GM21447 (cell line): ENCODE data around the gene GMPPB.
A peak's percentile ranks its signal among the peaks of the same experiment; 100 is the strongest.
"Not testable (repeated sequence)": the region's sequence is repeated elsewhere in the genome, so short reads cannot be mapped to it uniquely, and the experiment has no call there.

ENCODE experiments used
- ATAC-seq: cut with Tn5 transposase; IDR thresholded peaks from one replicate; pipeline ENCODE4 v1.9.1; 2021; ENCODE audit not compliant: unreplicated experiment

The GMPPB gene

DNA sequence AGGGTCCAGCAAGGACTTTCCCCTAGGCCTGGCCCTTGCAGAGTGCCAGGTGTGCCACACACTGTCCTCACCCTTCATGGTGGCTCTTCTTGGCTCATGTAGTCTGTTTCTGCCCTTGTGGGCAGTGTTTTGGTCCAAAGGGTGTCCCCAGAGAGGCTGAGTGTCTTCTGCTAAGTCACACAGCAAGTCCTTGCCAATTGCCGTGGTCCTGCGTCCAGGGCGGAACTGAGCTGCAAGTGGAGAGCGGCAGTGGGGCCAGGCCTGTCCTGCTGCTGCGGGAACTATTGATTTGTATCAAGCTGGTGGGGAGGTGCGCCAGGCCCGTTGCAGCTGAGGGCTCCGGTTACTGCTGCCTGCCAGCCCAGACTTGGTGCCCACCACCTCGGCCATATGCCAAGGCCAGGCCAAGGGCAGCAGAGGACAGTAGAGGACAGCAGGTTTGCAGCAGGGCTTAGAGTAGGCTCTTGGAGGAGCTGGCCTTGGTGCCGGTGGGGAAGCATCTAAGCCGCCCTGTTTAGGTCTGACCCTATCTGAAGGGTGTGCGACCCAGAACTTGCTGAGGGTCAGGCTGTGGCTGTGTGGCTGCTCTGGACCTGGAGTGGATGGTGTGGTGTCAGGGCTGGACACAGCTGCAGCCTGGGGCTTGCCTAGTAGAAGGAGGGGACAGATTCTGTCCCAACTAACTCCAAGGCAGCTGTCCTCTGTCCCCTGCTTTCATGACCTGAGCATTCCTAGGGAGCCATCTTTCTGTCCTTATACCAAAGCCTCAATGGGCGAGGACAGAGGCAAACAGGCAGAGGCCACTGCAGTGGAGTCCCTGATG is 8.8 kb downstream of the GMPPB start:
- ATAC-seq, result no peak

DNA sequence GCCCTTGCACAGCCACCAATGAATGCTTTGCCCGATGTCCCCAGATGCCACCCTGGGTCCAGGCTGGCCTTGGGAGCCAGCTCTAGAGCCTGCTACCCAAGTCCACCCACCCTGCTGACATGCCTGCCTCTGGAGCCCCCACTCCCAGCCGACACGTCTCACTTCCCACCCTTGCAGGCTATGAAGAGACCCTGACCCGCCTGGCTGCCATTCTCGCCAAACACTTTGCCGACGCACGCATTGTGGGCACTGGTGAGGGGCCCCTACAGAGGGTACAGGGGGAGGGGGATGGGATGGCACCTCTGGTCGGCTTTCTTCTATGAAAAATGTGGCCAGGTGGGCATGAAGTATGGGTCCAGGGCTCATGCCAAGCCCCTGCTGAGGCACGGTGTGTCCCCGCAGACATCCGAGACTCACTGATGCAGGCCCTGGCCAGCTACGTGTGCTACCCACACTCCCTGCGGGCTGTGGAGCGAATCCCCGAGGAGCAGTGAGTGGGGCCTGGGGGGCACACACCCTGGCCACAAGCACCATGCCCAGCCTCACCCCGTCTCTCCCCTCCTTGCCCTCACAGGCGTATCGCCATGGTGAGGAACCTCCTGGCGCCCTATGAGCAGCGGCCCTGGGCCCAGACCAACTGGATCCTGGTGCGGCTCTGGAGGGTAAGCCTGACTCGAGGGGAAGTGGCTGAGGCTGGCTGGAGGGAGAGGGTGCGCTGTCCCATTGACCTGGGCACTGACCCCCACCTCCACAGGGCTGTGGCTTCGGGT is 10.2 kb downstream of the GMPPB start:
- ATAC-seq, result no peak

DNA sequence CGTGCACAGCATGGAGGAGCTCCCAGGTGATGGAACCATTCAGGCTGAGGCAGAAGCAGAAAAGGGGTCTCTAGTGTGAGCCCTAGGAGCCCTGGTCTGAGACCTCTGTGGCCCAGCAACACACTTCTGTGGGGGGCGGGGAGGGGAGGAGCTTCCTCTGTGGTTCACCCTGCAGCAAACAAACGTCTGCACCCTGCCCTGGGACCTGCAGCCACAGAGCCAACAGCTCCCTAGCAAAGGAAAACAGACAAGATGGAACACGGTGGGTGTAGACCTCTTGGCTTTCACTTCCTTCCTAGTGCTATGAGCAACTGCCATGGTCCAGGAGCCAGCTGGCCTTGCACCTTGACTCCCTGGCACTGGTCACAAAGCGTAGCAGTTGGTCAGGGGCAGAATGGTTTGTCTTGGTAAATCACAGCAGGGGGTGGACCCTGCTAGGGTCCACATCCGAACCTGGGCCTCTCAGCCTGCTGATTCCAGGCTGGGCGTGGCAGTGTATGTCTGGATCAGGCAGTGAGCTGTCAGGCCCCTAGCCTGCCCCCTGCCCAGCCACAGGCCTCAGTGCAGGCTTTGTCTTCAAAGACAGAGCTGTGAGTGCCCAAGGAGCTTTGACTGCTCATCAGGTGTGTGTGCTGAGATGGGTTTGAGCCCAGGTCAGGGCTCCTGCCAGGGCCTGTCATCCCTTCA is 11.0 kb downstream of the GMPPB start:
- ATAC-seq, result no peak

DNA sequence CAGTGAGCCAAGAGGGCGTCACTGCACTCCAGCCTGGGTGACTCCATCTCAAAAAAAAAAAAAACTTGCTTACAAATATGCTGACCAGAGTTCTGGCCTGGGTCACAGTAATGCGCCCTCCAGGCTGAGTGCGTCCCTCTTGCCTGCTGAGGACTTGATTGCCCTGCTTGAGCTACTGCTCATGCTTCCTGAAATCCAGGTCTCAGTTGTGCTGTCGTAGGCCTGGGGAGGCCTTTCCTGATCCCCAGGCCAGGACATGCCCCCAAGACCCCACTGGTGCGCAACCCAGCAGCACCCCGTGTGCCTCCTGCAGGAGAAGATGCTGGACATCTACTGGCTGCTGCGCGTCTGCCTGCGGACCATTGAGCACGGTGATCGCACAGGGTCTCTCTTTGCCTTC is 11.6 kb downstream of the GMPPB start:
- no peak for ATAC-seq

DNA sequence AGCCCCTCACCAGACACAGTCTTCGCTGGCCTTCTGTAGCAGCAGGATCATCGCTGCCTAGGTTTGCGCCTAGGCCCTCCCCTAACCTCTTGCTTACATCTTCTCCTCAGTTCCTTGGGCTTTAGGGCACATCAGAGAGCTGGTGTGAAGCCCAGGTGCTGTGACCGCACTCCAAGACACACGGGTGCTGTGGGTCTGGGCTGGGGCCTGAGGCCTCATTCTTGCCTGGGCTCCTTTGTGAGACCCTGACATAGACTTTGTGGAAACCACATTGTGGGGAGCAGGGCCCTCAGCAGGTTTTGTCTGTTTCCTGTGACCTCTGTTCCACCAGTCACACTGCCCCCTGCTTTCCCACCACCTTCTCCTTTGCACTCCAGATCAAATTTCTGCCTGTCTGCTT is 12.3 kb downstream of the GMPPB start:
- no peak for ATAC-seq

DNA sequence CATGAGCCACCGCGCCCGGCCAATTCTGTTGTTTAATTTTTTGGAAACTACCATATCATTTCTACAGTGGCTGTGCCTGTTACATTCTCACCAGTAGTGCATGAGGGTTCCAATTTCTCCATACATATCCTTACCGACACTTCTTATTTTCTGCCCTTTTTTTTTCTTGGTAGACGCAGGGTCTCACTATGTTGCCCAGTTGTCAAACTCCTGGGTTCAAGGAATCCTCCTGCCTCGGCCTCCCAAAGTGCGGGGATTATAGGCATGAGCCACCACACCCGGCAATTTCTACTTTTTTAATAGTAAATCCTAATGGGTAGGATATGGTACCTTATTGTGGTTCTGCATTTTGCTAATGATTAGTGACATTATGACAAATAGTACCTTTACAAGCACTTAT is 13.9 kb downstream of the GMPPB start:
- no peak for ATAC-seq

DNA sequence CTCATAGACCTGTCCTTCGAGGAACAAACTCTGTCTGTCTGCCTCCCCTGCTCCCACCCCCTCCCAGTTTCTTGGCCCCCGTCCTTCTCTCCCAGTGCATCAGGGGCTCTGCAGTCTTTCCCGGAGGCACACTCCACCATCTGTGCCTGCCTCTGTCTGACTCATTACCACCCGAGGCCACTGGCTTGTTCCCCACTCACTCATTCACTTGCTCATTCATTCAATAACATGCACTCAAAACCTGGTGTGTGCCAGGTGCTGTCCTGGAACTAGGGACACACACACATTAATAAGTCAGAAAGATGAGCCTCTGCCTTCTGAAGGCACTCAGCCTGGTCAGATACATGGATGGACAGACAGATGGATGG is 16.7 kb downstream of the GMPPB start:
- ATAC-seq, result no peak

DNA sequence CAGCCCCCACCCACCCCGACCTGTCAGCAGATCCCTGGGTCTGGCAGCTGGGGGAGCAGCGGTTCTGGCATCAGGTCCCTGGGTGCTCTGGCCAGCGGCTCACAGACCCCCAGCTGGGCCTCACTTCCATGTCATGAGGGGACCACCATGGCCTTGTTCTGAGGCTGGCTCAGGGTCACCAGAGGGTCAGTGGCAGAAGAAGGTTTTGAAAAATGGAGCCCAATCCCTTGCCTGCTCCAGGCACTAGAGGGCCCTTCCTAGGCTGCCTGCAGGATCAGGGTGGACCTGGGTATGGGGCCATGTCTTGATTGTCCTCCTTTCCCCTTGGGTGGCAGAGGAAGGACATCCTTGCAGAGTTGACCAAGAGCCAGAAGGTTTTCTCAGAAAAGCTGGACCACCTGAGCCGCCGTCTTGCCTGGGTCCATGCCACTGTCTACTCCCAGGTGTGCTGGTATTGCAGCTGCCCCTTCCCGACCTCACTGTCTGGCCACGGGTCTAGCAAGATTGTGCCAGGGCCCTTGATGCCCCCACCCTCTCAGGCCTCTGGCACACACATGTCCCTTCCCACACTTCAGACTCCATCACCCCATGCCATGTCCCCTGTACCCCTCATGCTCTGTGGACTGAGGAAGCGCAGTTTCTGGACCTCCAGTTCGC is 17.2 kb downstream of the GMPPB start:
- no peak for ATAC-seq

DNA sequence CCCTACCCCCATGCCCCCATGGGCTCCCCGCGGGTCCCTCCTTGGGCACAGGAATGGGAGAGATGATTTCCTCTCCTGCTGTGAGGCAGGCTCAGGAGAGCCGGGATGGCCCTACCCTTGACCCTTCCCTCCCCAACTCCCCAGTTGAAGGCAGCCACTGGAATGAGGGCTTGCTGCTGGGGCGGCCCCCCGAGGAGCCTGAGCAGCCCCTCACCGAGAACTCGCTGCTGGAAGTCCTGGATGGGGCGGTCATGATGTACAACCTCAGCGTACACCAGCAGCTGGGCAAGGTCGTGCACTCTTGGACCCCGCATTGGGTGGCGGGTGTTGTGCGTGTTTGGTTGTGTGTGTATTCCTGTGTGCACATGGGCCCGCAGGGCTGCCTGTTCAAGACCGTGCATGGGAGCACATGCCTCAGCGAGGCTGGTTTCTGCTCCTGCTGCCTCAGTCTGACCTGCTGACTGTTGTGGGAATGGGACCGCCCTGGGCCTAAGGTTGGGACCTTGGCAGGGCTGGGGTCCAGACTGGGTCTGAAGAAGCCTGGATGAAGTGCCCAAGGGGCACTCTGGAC is 18.3 kb downstream of the GMPPB start:
- no peak for ATAC-seq

DNA sequence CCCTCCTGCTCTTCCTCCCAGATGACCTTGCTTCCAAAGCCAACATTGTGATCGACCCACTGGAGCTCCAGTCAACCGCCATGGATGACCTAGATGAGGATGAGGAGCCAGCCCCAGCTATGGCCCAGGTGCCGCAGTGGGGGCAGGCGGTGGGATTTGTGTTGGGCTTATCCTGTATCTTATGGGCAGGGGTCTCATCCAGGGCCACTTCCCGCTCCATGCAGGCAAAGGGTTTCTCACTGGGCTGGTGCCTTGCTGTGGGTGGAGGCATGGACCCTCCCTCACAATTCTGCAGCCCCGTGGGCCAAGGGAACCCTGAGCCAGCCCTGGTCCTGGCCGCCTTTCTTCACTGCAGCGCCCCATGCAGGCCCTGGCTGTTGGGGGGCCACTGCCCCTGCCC is 19.1 kb downstream of the GMPPB start:
- no peak for ATAC-seq

DNA sequence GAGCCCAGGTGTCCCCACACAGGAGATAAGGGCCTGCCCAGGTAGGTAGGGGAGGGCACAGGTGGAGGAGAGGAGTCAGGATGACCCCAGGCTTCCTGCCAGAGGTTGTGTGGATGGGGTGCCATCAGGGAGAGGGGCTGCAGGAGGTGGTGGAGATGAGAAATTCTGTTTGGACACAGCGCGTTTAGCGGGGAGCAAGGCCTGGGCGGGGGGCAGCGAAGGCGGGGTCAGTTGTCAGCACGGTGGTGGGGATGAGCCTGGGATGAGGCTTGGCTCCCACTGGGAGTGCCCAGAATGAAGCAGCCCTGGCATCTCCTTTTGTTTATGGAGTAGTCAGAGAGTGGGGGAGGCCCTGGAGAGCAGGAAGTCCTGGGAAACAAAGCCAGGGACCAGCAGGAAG is 19.8 kb downstream of the GMPPB start:
- no peak for ATAC-seq

DNA sequence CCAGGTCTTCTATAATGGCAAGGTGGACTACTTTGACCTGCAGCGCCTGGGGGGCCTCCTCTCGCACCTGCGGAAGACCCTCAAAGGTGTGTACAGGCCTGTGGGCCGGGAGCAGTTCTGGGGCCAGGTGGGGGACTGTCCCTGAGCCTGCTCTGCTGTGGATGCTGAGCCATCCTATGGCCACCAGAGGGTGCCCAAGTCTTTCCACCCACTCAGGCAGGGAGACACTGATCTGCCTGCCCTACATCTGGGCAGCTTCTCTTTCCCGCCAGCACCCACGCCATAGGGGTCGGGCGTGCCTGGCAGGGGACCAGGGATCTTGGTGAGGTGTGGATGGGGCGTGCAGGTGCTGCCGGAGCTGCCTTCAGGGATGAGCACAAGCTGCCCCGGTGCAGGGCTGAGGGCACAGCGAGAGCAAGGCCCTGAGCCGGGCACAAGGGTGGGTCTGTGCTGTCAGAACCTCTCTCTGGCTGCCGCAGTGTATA is 20.3 kb downstream of the GMPPB start:
- peak; percentile 71 for ATAC-seq

DNA sequence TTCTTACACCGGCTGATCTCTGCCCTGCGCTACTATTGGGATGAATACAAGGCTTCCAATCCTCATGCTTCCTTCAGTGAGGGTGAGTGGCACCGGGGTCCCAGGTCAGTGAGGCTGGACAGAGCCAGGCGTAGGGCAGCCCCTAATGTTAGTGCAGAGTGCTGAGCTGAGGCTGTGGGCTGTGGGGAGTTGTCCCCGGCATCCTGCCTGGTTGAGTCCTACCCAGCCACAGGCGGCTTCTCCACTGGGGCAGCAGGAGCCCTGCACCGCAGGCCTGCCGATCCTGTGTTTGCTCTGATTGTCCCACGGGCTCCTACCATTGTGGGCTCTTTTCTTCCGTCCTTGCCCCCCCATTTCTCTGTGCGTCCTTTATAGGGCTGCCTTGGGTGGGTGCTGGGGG is 21.1 kb downstream of the GMPPB start:
- ATAC-seq, result no peak

DNA sequence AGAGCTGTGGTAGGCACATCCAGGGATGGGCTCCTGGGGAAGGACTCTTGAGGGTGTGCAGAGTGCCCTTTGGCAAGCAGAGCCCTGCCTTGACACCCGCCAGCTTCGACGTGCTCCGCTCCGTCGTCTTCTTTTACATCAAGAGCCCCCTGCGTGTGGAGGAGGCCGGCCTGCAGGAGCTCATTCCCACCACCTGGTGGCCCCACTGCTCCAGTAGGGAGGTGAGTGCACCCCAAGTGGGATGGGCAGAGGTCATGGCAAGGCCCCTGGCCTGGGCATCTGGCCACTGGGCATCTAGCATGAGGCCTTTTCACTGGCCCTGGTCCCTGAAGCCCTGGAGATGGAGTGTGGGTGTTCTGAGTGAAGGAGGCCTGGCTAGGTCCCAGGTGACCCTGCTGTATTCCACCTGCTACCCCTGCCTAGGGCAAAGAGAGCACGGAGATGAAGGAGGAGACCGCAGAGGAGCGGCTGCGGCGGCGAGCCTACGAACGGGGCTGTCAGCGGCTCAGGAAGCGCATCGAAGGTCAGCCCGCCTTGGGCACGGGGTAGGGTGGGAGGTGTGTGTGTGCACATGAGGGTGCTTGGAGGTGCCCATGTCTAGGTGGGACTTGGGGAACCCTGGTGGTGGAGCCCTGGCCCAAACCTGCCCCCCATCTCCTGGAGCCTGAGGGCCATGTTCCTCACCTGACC is 22.2 kb downstream of the GMPPB start:
- ATAC-seq, result no peak

DNA sequence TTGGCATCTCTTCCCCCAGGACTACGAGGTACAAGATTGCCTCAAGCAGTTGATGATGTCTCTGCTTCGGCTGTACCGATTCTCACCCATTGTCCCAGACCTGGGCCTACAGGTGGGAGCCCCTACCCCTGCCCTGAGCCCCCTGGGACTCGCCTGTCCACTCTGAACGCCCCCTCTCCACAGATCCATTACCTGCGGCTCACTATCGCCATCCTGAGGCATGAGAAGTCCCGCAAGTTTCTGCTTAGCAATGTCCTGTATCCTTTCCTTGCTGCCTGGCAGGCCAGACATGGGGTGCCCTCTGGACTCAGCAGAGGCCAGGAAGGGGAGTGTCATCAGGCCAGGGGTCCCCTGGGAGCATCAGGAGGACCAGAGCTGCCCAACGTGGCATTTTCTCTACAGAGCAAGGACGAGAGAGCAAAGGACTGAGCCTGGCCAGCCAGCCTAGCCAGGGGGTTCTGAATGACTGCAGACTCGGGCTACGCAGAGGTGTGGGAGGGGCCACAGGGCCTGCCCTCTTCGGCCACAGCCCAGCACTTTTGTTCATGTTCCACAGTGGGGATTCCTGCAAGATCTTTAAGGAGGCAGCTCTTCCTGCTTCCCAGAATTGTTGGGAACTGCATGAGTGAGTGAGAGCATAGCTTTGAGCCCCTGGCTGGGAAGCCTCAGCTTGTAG is 23.2 kb downstream of the GMPPB start:
- ATAC-seq, result no peak

DNA sequence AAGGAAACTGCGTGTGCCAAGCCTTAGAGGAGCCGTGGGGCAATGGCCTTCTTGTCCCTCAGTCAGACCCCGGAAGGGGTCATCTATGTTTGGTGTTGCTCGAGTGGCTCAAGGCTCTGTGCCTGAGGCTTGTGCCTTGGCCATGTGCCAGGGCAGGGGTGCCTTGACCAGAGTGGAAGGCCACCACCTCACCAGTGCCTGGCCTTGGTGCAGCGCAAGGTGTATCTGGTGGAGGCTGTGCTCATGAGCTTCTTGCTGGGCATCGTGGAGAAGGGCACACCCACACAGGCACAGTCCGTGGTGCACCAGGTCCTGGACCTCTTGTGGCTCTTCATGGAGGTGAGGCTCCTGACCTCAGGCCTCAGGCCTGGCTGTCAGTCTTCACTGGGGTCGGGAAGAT is 23.7 kb downstream of the GMPPB start:
- no peak for ATAC-seq

DNA sequence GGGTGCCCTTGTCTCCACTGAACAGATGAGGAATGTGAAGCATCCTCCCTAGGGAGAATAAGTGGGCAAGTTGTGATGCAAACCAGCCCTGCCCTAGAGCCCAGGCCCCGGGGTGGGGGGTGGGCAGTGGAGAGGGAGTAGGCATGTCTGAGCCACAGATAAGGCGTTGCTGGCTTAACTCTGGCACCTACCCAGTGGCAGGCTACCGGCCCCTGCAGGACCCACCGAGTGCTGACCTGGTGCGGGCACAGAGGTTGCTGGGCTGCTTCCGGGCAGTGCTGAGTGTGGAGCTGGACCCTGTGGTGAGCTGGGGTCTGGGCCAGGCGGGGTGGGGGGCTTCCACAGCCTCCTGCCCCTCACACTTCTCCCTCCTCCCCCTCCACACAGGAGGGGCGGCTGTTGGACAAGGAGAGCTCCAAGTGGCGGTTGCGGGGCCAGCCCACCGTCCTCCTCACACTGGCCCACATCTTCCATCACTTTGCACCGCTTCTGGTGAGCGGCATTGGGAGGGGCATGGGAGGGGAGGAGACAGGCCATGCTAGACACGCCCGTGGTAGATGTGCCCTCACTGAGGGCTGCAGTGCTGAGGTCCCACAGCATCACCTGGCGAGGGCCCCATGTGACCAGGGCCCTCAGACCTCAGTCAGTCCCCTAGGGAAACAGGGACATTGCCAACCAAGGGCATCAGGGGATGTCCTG is 24.3 kb downstream of the GMPPB start:
- no peak for ATAC-seq

DNA sequence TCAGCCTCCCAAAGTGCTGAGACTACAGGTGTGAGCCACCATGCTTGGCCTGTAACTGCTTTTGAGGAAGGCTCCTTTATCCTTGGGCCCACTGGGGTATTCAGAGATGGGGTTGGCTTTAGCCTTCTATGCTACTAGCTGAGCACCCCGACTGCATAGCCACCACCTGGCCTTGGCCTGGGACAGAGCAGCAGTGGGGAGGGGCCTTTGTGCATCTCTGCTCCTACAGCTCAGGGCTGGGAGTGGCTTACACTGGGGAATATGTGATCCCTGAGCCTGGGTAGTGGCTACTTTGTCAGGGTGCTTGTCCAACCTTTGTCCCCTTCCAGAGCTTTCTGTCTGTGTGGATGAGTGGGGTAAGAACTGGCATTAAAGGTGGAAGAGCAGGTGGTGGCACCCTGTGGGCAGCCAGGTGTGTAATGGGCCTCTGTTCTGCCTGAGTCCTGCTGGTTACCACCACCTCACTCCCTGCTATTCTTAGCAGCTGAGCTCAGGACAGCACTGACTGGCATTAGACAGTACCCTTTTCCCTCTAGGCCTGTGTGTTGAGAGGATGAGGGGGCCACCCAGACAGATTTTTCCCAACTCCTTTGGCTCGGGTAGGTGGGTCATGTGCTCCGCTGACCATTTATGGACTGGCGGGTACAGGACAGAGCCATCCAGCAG is 28.3 kb downstream of the GMPPB start:
- ATAC-seq, result not testable (repeated sequence)
